ENCODE measurements around the gene ATG16L2. TPM values are rescaled to one million over a fixed set of nuclear protein-coding genes. Genes with fewer than 3 reads are reported as not detected.

Gene ATG16L2
- total RNA-seq, 4 donors from 2014 or later = 50.2 to 206 (median 85.3) TPM

- no peak overlapping the region for H3K27ac ChIP-seq
- H3K4me3 ChIP-seq = no peak overlapping the region
- peaks cover 0 to 3% (median 1%) of the 10 kb centered on the region in 4 donors for H3K4me1 ChIP-seq
- H3K27me3 ChIP-seq = no peaks in the 10 kb centered on the region
- TF ChIP-seq POLR2A (IDR thresholded peaks at IDR 0.05) = no peak
- no peak for TF ChIP-seq POLR2AphosphoS5 (IDR thresholded peaks at IDR 0.05)
- no peak for TF ChIP-seq EP300 (IDR thresholded peaks at IDR 0.05; ENCODE audit: low read depth)
- TF ChIP-seq CTCF (IDR thresholded peaks at IDR 0.05) = no peak
- intact Hi-C loops (cut with DNase I; ENCODE audit: low total_unique reads) = no loop called here
- no peak for DNase-seq
- no peaks in the 10 kb centered on the region for H3K9me3 ChIP-seq
- in situ Hi-C loops (cut with MboI; ENCODE audit: low pct_ligation_motif_present in 1 of 4, low pct_unique_long_range_greater_than_20kb in 1 of 4, low sequenced_read_pairs in 3 of 4) = no loop called here
- WGBS, 2 donors (ENCODE audit: low coverage in 1 of 2) = 94 to 100% methylated on average over 2 to 4 of the region's 4 CpGs
- peaks cover 0 to 5% (median 2%) of the 10 kb centered on the region in 4 donors for H3K36me3 ChIP-seq
Observed at GRCh38 chr11:72840780-72841179, 26.6 kb downstream of the ATG16L2 start.

GRCh38 chr11:72841397-72841796, 27.2 kb downstream of the ATG16L2 start:
- no peaks in the 10 kb centered on the region for H3K4me1 ChIP-seq
- TF ChIP-seq EP300 (IDR thresholded peaks at IDR 0.05; ENCODE audit: low read depth) = no peak
- TF ChIP-seq POLR2AphosphoS5 (IDR thresholded peaks at IDR 0.05) = no peak
- no peak for TF ChIP-seq POLR2A (IDR thresholded peaks at IDR 0.05)
- TF ChIP-seq CTCF (IDR thresholded peaks at IDR 0.05) = no peak
- no peaks in the 10 kb centered on the region for H3K9me3 ChIP-seq
- no peaks in the 10 kb centered on the region for H3K27me3 ChIP-seq
- WGBS, 2 donors (ENCODE audit: low coverage in 1 of 2) = 93% methylated on average over 7 of the region's 7 CpGs; no CpG with 5 or more reads in 1 of the 2 donors
- no peak for DNase-seq
- in situ Hi-C loops (cut with MboI; ENCODE audit: low pct_ligation_motif_present in 1 of 4, low pct_unique_long_range_greater_than_20kb in 1 of 4, low sequenced_read_pairs in 3 of 4) (no loop called here), intact Hi-C loops (cut with DNase I; ENCODE audit: low total_unique reads) (no loop called here)
- peaks cover 0 to 5% (median 2%) of the 10 kb centered on the region in 4 donors for H3K36me3 ChIP-seq
- no peak overlapping the region for H3K4me3 ChIP-seq
- H3K27ac ChIP-seq = no peak overlapping the region

GRCh38 chr11:72842126-72842525, 27.9 kb downstream of the ATG16L2 start:
- no peak overlapping the region for H3K27ac ChIP-seq
- 64 to 84% methylated on average over 4 to 5 of the region's 5 CpGs for WGBS, 2 donors (ENCODE audit: low coverage in 1 of 2)
- no peak for TF ChIP-seq CTCF (IDR thresholded peaks at IDR 0.05)
- no peak for TF ChIP-seq POLR2A (IDR thresholded peaks at IDR 0.05)
- TF ChIP-seq POLR2AphosphoS5 (IDR thresholded peaks at IDR 0.05) = no peak
- TF ChIP-seq EP300 (IDR thresholded peaks at IDR 0.05; ENCODE audit: low read depth) = no peak

GRCh38 chr11:72842653-72843330, 28.6 kb downstream of the ATG16L2 start:
- Histone ChIP-seq H3K27ac (no peak overlapping the region), H3K27me3 (no peaks in the 10 kb centered on the region), H3K4me1 (no peaks in the 10 kb centered on the region), H3K4me3 (no peak overlapping the region), H3K9me3 (no peaks in the 10 kb centered on the region), H3K36me3 (peaks cover 0 to 5% (median 2%) of the 10 kb centered on the region in 4 donors)
- intact Hi-C loops (cut with DNase I; ENCODE audit: low total_unique reads) = no loop called here
- WGBS, 2 donors (ENCODE audit: low coverage in 1 of 2) = 70 to 82% methylated on average over 10 to 14 of the region's 14 CpGs
- no peak for DNase-seq
- in situ Hi-C loops (cut with MboI; ENCODE audit: low pct_ligation_motif_present in 1 of 4, low pct_unique_long_range_greater_than_20kb in 1 of 4, low sequenced_read_pairs in 3 of 4) = no loop called here
- TF ChIP-seq POLR2AphosphoS5 (IDR thresholded peaks at IDR 0.05) = no peak
- no peak for TF ChIP-seq POLR2A (IDR thresholded peaks at IDR 0.05)
- TF ChIP-seq CTCF (IDR thresholded peaks at IDR 0.05) = no peak
- no peak for TF ChIP-seq EP300 (IDR thresholded peaks at IDR 0.05; ENCODE audit: low read depth)

More at GRCh38 chr11:72842126-72842525, 27.9 kb downstream of the ATG16L2 start:
- H3K4me3 ChIP-seq = no peak overlapping the region
- H3K27me3 ChIP-seq = no peaks in the 10 kb centered on the region
- DNase-seq = no peak
- H3K9me3 ChIP-seq = no peaks in the 10 kb centered on the region
- peaks cover 0 to 5% (median 2%) of the 10 kb centered on the region in 4 donors for H3K36me3 ChIP-seq
- intact Hi-C loops (cut with DNase I; ENCODE audit: low total_unique reads) = no loop called here
- H3K4me1 ChIP-seq = no peaks in the 10 kb centered on the region
- in situ Hi-C loops (cut with MboI; ENCODE audit: low pct_ligation_motif_present in 1 of 4, low pct_unique_long_range_greater_than_20kb in 1 of 4, low sequenced_read_pairs in 3 of 4) = no loop called here
